ENCODE results near the gene SYPL1.

The SYPL1 gene

DNA sequence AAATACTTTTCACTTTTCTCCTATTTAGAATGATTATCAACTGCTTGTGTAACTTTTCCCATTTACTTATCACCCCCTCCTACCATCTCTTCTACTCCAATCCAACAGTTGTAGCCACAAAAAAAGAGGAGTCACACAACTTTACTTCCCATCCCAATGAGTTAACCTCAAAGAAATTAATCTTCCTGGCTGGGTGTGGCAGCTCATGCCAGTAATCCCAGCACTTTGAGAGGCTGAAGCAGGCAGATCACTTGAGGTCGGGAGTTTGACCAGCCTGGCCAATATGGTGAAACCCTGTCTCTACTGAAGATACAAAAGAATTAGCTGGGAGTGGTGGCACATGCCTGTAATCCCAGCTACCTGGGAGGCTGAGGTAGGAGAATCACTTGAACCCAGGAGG is 19.9 kb downstream of the SYPL1 start:
- DNase-seq (ENCODE audit: low read depth) = no peak

DNA sequence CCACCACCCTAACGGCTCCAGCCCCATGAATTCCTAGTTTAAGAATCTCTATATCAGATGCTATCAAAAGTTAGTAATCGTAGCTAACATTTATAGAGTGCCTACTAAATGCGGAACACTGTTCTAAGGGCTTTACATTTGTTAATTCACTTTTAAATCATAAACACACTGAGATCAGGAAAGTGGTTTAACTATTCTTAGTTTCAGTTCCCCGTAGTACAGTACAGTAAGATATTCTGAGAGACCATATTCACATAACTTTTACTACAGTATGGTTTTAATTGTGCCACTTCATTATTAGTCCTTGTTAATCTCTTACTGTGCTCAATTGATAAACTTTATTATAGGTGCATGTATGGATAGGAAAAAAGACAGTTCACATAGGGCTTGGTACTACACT is 22.5 kb downstream of the SYPL1 start:
- DNase-seq (ENCODE audit: low read depth) = no peak

DNA sequence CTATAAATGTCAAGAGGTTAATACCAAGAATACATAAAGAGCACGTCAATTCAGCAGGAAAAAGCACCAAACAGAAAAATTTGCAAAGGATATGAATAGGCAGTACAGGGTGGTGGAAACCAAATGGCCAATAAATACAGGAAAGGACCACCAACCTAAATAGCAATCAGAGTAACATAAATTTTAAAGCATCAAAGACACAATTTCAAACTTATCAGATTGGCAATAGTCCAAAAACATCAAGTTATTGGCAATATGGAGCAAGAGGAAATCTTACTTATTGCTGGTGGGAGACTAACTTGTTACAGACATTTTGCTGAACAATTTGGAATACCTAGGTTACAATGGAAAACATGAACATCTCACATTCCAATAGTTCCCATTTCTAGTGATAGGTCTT is 24.1 kb downstream of the SYPL1 start:
- DNase-seq (ENCODE audit: low read depth) = no peak

DNA sequence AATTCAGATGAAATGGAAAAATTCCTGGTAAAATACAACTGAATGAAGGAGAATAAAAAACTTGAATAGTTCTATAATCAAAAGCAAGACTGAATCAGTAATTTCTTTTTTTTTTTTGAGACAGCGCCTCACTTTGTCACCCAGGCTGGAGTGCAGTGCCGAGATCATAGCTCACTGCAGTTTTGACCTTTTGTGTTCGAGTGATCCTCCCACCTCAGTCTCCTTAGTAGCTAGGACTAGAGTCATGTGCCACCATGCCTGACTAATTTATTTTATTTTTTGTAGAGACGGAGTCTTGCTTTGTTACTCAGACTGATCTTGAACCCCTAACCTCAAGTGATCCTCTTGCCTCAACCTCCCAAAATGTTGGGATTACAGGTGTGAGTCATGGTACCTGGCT is 26.1 kb downstream of the SYPL1 start:
- no peak for DNase-seq (ENCODE audit: low read depth)

DNA sequence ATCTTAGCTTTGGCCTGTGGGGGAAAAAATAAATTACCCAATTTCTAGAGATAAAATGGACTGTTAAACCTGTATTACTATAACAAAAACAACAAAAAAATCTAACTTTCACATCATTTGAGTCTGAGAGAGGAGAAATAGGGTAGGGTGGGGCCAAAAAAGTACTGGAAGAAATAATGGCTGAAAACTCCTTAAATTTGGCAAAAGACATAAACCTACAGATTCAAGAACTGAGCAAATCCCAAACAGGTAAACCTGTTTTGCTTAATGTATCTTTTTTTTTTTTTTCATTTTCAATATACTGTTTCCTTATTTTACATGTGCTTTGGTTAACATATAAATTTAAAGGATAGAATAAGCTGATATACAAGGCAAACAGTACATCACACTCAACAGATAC is 27.1 kb downstream of the SYPL1 start:
- no peak for DNase-seq (ENCODE audit: low read depth)

DNA sequence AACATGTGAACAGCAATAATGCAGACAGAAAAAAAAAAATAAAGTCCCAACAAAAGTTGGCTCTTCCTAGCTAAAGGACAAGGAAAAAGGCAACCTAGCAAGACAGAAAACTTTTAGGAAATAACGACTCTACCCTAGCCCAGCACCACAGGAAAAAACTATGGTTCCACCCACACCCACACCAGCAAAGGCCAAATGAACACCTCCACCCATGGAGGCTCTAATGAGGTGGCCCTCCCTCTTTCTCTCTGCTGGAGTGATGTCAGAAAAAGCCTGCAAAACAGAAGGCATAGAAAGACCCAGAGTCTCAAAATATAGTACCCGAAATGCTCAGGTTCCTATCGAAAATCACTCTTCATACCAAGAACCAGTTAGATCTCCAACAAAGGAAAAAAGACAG is 28.4 kb downstream of the SYPL1 start:
- DNase-seq (ENCODE audit: low read depth) = no peak

DNA sequence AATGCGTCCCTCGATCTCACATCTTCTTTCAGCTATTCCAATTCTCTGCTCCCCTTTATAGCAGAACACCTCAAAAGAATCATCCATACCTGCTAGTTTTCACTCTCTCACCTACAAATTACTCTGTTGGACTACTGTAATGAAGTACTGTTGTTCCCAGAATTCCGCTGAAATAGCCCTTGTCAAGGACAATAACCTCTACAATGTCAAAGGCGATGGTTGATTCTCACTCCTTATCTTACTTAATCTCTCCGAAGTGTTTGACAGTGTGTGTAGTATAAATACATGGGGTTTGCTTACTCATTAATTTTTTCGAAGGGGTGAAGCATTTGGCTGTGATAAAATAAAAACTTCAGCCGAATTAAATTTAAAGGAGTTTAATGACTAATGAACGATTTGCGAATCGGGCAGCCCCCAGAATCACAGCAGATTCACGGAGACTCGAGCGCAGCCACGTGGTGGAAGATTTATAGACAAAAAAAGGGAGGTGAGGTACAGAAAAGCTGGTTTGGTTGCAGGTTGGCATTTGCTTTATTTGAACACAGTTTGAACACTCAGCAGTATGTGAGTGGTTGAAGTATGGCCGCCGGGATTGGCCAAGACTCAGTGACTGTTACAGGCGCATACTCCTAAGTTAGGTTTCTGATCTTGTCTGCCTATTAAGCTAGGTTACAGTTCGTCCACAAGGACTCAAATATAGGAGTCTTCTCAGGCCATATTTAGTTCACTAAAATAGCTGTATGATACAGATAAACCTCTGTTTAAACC is 29.8 kb downstream of the SYPL1 start:
- DNase-seq (ENCODE audit: low read depth) = no peak

DNA sequence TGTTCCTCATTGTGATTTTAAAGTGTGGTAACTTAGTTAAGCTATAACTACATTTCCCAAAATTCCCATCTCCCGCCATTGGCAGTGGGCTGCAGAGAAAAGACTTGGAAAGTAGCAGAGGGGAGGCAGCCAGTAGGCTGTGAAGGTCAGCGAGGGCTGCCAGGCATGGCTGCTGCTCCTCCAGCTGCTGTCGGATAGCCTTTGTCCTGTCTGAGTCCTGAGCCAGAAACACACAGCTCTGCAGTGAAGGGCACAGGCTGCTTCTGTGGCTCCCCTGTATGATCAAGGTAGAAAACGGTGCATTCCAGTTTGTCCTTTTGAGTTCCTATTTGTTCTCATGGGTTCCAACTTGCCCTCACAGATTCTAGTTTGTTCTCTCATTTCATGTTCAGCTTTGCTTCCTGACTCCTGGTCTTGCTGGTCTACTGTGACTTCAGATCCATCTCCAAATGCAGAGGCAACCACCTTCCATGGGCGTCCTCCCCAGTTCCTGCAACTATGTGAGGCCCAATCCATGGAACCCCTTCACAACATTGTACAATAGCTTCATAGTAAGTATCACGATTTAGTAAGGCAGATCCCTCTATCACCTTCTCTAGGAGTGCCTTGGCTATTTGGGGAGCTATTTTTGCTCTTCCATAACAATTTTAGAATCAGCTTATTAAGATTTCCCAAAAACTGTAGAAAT is 31.7 kb downstream of the SYPL1 start:
- DNase-seq (ENCODE audit: low read depth) = no peak

DNA sequence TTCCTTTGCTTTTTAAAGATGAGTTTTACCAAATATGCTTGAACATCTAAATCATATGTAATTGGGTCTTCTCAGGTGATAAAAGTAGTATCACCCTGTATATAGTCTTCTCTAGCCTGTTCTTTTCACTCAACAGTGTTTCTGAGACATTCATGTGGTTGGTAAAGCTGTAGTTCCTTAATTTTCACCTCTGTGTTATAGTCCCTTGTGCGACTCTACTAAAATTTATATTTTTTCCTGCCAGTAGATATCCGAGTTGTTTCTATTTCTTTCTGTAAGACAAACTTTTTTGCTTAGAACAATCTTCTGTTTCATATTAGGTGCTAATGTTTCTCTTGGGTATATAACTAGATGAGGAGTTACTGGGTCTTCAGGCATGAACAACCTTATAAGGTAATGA is 35.6 kb downstream of the SYPL1 start:
- no peak for DNase-seq (ENCODE audit: low read depth)

DNA sequence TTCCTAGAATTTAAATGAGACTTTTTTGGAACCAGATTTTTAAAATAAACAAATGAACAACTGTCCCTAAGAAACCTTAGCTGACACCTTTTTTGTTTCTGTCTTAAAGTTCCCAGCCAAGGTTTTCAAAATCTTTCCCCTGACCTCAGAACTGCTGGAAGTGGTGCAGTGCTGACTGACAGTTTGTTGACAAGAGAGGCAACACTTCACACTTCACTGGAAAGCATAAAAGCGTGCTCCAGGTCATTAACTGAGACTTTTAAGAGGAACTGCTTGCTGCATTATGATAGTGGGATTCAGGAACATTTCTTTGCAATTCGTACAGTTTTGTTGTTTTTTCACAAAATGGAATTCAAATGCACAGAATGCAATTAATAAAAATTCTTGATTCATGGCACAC is 36.2 kb downstream of the SYPL1 start:
- DNase-seq (ENCODE audit: low read depth) = no peak

DNA sequence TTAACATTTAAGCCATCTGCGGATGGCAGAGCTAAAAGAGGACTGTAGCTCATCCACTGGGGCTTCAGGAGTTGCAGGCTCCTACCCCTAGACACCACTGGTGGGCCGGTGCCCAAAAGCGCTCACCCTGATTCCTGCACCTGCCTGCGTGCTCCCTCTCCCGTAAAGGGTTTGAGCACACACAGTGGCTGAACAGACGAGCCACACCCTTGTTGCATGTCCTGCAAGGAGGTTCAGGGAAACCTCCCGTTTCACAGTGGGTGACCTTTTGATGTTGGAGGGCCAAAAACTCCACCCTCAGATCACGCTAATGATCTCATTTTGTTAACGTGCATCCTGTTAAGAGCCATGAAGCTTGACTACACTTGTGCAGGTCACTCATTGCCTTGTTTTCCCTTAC is 37.9 kb downstream of the SYPL1 start:
- DNase-seq (ENCODE audit: low read depth) = no peak

DNA sequence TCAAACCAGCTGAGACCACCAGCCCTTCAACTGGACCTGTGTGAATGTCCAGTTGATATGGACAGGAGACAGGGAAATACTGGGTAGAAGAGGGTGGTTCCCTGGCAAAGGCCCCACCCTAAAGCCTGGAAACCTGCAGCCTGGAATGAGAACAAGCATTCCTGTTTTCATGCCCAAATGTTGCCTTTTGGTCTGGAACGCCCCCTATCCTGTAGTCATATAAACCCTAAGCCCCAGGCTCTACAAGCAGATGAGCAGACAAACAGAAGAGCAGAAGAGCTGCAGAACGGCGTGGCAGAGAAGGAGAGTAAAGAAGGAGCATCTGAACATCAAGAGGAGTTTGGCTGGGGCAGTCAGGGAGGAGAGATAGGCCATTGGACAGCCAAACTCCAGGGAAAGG is 38.4 kb downstream of the SYPL1 start:
- DNase-seq (ENCODE audit: low read depth) = no peak

DNA sequence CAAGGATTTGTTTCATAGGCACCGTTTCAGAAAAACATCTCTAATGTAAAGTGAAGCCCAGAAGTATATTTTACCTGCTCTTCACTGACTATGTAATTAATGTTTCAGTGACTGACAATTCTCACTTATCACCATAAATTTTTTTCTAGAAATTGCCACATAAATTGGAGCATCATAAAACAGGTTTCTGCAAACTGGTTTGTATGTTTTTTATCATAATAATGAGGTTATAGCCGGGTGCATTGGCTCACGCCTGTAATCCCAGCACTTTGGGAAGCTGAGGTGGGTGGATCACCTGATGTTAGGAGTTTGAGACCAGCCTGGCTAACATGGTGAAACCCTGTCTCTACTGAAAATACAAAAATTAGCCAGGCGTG is 39.4 kb downstream of the SYPL1 start:
- DNase-seq (ENCODE audit: low read depth) = no peak

DNA sequence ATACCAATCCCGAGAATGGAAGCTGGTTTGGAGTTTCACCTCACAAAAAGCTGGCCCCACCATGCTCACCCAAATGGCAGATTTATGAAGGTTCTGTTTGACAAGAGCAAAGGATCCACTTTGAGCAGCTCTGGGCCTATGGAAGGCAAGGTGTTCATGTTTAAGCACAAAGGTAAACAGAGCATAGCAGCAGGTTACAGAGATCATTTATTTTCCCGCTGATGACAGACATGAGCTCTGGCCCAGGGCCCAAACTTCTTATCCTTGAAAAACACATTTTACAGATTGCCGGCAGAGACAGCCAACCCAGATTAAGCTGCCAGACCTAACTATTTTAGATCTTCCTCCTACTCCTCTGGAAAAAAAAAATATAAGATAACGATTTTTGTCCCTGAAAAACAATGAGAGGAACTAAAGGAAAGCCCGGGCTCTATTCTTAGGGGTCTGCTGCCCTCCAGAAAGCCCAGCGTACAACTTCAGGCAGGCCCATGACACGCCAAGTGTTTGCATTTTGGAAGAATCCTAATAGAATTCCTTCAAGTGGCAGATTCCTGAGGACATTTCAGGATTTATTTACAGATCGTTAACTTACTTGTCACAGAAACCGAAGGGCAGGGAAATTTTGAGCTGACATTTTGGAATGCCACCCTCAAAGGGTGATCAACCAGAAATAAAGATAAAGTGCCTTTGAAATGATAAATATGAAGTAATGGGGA is 40.0 kb downstream of the SYPL1 start:
- no peak for DNase-seq (ENCODE audit: low read depth)

DNA sequence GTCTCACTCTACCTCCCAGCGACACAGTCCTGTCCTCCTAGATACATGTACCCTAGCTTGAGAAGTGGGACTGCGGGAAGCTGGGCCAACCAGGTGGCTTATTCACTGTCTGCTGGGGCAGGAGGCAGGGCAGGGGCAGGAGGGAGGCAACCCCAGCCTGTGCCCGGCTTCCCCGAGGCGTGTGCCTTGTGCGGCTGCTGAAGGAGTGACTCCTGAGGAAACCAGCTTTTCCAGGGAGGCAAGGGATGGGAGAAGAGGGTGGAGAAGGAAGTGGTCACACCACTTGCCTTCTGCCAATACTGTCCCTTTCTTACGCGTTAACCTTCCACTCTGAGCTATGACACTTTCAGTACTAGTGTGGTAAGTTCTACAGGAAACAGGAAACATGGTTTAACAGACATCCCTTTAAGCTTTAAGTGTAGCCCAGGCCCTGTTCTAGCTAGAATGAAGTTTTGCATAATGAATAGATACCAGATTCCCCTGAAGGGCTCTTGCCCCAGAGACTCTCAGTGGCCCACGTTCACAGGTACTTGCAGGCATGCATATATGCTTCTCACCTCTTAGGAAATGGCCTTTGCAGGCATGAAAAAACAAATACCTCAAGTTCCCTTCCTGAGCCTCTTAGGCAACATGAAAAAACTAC is 40.6 kb downstream of the SYPL1 start:
- peak; percentile 5 for DNase-seq (ENCODE audit: low read depth)

DNA sequence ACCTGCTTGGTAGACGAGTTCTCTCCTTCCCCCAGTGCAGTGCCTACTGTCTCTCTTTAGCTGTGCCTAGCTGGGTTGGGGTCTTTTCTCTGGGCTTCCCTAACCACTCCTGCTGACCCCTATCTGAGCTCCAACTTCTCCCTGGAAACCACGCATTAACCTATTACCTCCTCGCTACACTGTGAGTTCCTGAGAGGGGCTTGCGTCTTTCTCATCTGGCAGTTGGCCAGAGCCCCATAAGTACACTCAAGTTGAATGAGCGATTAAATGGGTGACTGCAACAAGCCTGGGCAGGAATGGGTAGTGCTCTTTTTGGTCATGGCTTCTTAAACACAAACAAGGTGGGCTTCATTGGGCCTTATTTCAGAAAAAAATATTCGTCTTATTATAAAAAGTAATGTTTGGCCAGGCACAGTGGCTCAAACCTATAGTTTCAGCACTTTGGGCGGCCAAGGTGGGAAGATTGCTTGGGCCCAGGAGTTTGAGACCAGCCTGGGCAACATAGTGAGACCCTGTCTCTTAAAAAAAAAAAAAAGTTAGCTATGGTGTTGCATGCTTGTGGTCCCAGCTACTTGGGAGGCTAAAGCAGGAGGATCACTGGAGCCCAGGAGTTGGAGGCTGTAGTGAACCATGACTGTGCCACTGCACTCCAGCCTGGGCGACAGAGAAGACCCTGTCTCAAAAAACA is 41.4 kb downstream of the SYPL1 start:
- DNase-seq (ENCODE audit: low read depth) = no peak

DNA sequence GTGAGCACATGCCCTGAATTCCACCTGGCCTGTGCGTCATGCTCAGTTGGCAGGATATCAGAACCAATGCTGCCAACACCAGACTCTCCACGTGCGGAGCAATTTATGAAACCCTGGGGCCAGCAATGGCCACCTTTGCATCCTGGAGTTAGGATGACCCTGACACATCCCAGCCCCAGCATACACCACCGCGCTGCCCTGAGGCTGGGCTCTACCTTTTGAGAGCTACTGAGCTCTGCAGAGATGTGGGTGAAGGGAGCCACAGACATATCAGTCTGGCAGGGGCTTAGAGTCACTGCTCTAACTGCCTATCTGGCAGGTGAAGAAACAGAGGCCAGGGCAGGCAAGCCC is 41.9 kb downstream of the SYPL1 start:
- no peak for DNase-seq (ENCODE audit: low read depth)

DNA sequence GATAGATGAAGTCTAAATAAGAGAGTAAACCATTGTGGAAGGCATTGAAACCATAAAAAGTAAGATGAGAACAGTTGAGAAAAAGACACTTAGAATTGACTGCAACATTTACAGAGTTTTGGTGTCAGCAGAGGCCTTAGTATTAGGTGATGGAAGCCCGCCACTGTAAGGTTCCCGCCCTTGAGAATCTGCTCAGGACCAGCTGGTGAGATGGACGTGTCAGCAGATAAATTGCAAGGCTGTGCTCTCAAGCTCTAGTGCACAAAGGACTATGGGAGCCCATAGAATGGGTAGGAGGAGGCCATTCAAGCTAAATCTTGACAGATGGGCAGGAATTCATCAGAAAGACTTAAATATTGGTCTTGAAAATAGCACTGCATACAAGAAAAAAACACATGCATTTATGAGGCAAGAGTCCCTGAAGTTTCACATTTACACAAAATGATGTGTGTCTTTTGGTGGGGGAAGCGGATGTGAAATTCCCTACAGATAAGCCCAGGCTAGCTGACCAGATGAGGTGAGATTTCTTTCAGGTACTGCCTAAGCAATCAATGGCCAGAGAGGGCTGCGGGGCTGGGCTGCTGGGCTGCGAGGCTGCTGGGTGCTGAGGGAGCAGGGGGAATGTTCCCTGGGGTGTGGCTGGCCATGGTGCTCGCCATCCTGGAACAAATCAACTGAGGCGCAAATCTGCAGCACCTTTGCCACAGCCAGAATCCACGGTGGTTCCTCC is 42.5 kb downstream of the SYPL1 start:
- no peak for DNase-seq (ENCODE audit: low read depth)

DNA sequence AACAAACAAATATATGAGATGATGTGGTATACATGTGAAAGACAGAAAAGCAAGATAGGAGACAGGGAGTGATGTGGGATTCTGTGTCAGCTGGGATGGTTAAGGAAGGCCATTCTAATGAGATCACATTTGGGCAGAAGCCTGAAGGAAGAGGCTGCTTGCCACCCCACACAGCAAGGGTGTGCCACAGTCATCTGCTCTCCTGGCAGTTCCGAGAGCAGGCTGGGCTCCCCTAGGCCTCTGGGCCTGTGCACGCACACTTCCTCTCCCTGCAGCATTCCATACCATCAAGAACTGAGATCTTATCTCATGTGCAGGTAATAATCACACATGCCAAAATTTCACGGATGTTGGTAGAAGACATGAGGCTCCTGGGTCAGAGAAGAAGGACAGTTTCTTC is 43.1 kb downstream of the SYPL1 start:
- DNase-seq (ENCODE audit: low read depth) = no peak

DNA sequence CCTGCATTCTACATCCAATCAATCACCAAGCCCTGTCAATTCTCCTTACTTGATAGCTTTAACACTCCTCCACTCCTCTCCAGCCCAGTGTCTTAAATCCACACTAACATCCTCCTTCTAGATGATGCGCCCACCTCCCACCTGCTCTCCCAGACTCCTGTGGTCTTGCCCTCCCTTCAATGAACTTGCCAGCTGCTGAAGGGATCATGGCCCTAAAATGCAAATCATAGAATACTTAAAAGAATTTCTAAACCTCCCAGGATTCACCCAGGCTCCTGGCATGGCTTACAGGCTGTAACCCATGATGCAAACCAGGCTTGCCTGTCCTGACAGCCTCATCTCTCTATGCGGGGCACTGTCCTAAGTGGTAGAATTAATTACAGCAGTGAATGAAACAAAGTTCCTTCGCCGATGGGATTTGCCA is 43.6 kb downstream of the SYPL1 start:
- DNase-seq (ENCODE audit: low read depth) = no peak

DNA sequence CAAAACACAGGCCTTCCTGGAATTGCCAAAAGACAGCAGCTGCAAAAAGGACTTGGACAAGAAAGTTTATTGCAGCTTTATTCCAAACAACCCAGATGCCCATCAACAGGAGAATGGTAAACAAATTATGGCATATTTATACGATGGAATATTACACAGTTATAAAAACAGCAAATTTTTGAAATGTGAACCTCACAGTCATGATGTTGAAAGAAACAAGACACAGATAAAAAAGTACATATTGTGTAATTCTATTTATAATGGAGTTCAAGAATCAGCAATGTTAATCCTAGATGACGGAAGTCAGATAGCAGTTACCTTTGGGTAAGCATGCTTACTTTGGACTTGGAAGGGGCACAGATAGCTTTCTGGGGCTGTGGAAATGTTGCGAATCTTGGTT is 44.4 kb downstream of the SYPL1 start:
- no peak for DNase-seq (ENCODE audit: low read depth)

All from stimulated activated CD8-positive, alpha-beta memory T cell treated with anti-CD3 and anti-CD28 coated beads, Interleukin-4, amount 100 ng/mL, for 24 hours (primary cell).